Left ventricle myocardium inferior (tissue), 1 donor: Measurements from ENCODE around the gene IQGAP2. TPM values are rescaled to one million over a fixed set of nuclear protein-coding genes. Genes with fewer than 3 reads are reported as not detected.

Source experiments
- DNase-seq: peaks from one replicate; pipeline ENCODE4 v3.0.0-alpha.2; 2020
- H3K27ac ChIP-seq: fragments of 200-600 bp; replicated peaks from 2 replicates; pipeline ENCODE4 v1.8.0; 2021
- H3K27me3 ChIP-seq: fragments of 200-600 bp; 2 replicates; pipeline ENCODE4 v1.8.0; 2021; ENCODE audit warnings: low read depth
- H3K36me3 ChIP-seq: fragments of 200-600 bp; 2 replicates; pipeline ENCODE4 v1.8.0; 2021
- H3K4me1 ChIP-seq: fragments of 200-600 bp; 2 replicates; pipeline ENCODE4 v1.8.0; 2021
- H3K4me3 ChIP-seq: fragments of 200-600 bp; 2 replicates; pipeline ENCODE4 v1.8.0; 2021; ENCODE audit warnings: mild to moderate bottlenecking, moderate library complexity
- H3K9me3 ChIP-seq: fragments of 200-600 bp; replicated peaks from 2 replicates; pipeline ENCODE4 v1.8.0; 2021
- intact Hi-C: fragments of 100-400 bp; cut with micrococcal nuclease; formaldehyde crosslinking; loops from one replicate; pipeline ENCODE4 v1.11.0; 2022
- total RNA-seq: library from RNA; stranded (reverse); fragmentation: NEBNext Ultra II Directional; extraction: Animal tissue kit (Norgen Biotek cat#: 25700); gene quantifications from one replicate; pipeline ENCODE4 v1.2.1, GENCODE V29; 2021
- TF ChIP-seq, protein P1 (sequence below): fragments of 200-600 bp; IDR thresholded peaks from 2 replicates; pipeline ENCODE4 v1.8.0; 2021; ENCODE audit warnings: antibody characterized with exemption, mild to moderate bottlenecking, borderline replicate concordance
- donor health status: DM: no; HTN: yes; CAD: no; lungs with severe emphysema.

Gene IQGAP2
- total RNA-seq, 1 donor from 2014 or later: 4.1 TPM

DNA sequence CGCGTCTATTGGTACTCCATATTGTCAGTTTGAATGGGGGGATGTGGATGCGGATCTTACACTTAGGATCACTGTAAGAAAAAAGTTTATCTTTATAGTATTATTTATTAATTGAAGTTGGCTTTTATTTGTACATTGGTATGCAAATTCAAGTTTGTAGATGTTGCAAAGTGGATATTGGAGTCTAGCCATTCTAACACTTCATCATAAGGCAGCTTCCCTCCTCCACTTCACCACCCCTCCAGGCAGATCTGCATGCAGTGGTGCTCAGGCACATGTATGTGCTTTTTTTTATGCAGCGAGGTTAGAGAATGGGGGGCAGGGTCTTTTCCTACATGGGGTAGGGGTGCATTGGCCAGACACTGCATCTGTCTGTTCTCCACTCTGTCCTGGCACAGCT is 84.3 kb downstream of the IQGAP2 start:
- Histone ChIP-seq H3K4me3 (no peak overlapping the region), H3K36me3 (no peaks in the 10 kb centered on the region), H3K9me3 (no peaks in the 10 kb centered on the region), H3K27me3 (peaks cover 22% of the 10 kb centered on the region), H3K27ac (no peak overlapping the region), H3K4me1 (no peaks in the 10 kb centered on the region)
- TF ChIP-seq, protein P1, sequence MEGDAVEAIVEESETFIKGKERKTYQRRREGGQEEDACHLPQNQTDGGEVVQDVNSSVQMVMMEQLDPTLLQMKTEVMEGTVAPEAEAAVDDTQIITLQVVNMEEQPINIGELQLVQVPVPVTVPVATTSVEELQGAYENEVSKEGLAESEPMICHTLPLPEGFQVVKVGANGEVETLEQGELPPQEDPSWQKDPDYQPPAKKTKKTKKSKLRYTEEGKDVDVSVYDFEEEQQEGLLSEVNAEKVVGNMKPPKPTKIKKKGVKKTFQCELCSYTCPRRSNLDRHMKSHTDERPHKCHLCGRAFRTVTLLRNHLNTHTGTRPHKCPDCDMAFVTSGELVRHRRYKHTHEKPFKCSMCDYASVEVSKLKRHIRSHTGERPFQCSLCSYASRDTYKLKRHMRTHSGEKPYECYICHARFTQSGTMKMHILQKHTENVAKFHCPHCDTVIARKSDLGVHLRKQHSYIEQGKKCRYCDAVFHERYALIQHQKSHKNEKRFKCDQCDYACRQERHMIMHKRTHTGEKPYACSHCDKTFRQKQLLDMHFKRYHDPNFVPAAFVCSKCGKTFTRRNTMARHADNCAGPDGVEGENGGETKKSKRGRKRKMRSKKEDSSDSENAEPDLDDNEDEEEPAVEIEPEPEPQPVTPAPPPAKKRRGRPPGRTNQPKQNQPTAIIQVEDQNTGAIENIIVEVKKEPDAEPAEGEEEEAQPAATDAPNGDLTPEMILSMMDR: no peak
- no peak for DNase-seq
- intact Hi-C loops: no loop called here

DNA sequence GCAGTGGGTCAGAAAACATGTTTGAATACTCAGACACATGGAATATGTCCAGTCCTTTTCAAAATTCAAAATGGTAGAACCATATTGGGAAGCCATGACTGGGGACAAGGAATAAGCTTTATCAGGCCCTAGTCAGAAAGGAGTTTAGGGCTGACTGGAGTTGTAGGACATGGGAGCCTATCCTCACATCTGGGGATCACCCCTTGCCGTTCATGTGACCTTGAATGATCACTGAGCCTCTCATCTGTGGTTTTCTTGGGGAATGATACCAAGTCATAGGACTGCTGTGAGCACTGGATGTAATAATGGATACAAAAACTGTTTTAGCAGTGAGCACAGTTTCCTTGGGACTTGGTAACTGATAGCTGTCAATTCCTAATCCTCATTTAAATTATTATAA is 84.7 kb downstream of the IQGAP2 start:
- intact Hi-C loops: no loop called here
- H3K4me1 ChIP-seq: no peaks in the 10 kb centered on the region
- TF ChIP-seq, protein P1: no peak

DNA sequence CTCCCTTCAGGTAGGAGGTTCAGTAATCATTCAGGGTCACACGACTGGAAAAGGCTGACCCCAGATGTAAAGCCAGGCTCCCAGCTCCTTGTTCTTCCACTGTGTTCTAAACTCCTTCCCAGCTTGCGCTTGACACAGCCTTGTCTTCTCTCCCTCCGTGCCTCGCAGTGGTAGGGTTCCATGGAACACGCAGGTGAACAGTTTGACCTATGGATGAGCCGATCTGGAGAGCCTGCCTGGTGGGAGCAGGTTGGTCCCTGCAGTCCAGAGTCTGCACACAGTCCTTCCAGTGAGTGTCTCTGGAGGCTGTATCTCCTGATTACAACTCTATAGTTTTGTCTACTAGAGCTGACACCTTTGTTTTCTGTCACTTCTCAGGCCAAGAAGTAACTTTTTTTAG is 85.9 kb downstream of the IQGAP2 start:
- intact Hi-C loops: no loop called here
- TF ChIP-seq, protein P1: no peak

More for the DNA sequence above, 84.7 kb downstream of the IQGAP2 start:
- no peak overlapping the region for H3K4me3 ChIP-seq
- DNase-seq: no peak
- H3K27ac ChIP-seq: no peak overlapping the region
- H3K36me3 ChIP-seq: no peaks in the 10 kb centered on the region
- H3K27me3 ChIP-seq: peaks cover 24% of the 10 kb centered on the region
- H3K9me3 ChIP-seq: no peaks in the 10 kb centered on the region

DNA sequence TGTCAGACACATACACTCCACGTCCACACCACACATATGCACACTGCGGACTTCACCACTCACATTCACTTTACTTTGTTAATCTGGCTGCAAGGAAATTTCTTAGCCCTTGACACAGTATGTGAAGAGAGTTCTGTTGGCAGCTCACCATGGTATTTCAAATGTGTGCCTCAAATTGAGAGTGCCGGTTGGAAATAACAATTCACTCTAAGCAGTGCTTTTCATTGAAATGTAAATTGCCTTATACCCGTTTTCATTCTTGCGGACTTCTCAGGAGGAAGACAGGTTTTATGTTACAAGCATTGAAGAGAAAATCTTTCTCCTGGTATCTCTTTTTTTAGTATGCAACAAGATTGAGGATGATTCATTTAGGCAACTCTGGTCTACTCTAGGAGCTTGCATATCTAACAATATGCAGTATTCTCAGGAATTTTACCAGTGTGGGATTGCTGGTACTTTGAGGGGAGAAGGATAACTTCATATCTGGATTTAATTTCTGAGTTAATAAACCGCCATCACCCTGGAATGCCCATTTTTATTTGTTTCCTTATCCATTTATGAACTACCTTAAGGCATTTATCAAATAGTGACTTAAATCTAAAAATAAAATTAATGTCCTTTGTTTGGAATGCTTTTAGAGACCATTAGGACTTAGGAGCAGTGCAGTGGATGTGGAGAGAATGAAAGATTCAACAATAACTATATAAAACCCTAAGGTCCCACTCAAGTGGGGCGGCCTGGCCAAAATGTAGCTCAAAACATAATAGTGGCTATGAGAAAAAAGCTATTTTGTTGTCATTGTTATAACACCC is 87.0 kb downstream of the IQGAP2 start:
- no peaks in the 10 kb centered on the region for H3K9me3 ChIP-seq
- no peaks in the 10 kb centered on the region for H3K4me1 ChIP-seq
- TF ChIP-seq, protein P1: no peak
- no peak overlapping the region for H3K27ac ChIP-seq
- intact Hi-C loops: no loop called here
- no peaks in the 10 kb centered on the region for H3K36me3 ChIP-seq
- H3K27me3 ChIP-seq: peaks cover 31% of the 10 kb centered on the region
- no peak overlapping the region for H3K4me3 ChIP-seq
- no peak for DNase-seq

More for the DNA sequence above, 85.9 kb downstream of the IQGAP2 start:
- no peaks in the 10 kb centered on the region for H3K4me1 ChIP-seq
- H3K27ac ChIP-seq: no peak overlapping the region
- peaks cover 28% of the 10 kb centered on the region for H3K27me3 ChIP-seq
- no peaks in the 10 kb centered on the region for H3K9me3 ChIP-seq
- no peaks in the 10 kb centered on the region for H3K36me3 ChIP-seq
- no peak for DNase-seq
- H3K4me3 ChIP-seq: no peak overlapping the region

DNA sequence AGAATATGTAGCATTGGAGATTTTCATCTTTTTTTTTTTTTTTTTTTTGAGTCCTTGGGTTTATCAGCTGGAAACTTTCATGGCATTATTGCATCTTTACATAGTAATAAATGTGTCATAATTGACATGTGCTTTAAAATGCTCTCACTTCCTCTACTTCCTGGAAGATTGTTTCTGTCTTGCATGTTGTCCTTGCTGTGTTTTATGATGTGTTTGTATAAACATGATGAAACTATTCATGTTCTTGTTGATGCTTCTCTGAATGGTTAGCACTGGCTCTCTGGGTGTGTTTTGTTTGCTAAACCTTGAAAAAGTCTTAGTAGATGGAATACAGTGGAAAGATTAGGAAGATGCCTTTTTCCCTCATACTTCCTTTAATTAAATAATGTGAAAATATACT is 87.9 kb downstream of the IQGAP2 start:
- Histone ChIP-seq H3K4me1 (no peaks in the 10 kb centered on the region), H3K4me3 (no peak overlapping the region), H3K36me3 (no peaks in the 10 kb centered on the region), H3K27me3 (peaks cover 32% of the 10 kb centered on the region), H3K27ac (no peak overlapping the region), H3K9me3 (no peaks in the 10 kb centered on the region)
- intact Hi-C loops: no loop called here
- DNase-seq: no peak
- TF ChIP-seq, protein P1: no peak
